Measurements from ENCODE around the gene AK9.
"Not testable (repeated sequence)": the region's sequence is repeated elsewhere in the genome, so short reads cannot be mapped to it uniquely, and the experiment has no call there.

AK9 gene

DNA sequence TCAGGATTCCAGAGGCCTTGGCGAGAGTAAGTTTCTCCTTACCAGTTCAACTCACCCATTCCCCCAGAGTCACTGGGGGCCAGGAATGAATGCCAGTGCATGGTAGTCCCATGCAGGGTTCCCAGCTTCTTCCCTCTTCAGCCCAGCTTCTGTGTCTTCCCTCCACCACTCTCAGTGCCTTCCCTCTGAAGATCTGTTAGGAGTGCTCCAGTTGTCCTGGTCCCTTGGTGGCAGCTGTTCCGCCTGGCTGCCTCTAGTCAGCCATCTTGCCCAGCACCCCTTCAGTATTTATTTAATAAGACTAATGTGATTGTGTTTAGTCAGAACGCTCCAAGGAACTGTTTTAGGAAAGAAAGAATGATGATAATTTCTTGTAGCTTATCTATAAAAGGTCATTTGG lies 23.2 kb upstream of the AK9 start:
- DNase-seq (ENCODE audit: low read depth) = no peak
- TF ChIP-seq, protein P1, sequence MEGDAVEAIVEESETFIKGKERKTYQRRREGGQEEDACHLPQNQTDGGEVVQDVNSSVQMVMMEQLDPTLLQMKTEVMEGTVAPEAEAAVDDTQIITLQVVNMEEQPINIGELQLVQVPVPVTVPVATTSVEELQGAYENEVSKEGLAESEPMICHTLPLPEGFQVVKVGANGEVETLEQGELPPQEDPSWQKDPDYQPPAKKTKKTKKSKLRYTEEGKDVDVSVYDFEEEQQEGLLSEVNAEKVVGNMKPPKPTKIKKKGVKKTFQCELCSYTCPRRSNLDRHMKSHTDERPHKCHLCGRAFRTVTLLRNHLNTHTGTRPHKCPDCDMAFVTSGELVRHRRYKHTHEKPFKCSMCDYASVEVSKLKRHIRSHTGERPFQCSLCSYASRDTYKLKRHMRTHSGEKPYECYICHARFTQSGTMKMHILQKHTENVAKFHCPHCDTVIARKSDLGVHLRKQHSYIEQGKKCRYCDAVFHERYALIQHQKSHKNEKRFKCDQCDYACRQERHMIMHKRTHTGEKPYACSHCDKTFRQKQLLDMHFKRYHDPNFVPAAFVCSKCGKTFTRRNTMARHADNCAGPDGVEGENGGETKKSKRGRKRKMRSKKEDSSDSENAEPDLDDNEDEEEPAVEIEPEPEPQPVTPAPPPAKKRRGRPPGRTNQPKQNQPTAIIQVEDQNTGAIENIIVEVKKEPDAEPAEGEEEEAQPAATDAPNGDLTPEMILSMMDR (IDR thresholded peaks at IDR 0.05; ENCODE audit: insufficient read depth, low read depth, low read length, missing control alignments) = no peak

DNA sequence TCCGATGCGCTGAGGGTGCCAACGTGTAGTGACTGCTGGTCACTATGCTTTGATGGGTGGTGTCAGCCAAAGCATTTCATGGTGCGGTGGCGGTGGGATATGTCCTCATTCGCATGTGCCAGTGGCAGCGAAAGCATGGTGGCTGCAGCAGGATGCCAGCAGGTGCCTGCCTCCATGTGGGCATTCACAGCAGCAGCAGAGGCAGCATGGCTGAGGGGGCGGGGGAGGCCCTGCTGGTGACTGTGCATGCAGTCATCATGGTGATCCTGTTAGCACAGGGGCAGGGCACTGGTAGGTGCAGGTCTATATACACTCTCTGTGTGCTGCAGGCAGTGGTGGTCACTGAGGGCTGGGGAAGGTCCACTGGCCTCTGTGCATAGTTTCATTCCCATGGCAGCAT lies 22.1 kb upstream of the AK9 start:
- TF ChIP-seq, protein P1 (IDR thresholded peaks at IDR 0.05; ENCODE audit: insufficient read depth, low read depth, low read length, missing control alignments) = no peak
- H3K4me3 ChIP-seq (ENCODE audit: low read depth, low read length) = no peak overlapping the region
- no peak for DNase-seq (ENCODE audit: low read depth)

More for the DNA sequence above, 23.2 kb upstream of the AK9 start:
- no peak overlapping the region for H3K4me3 ChIP-seq (ENCODE audit: low read depth, low read length)

DNA sequence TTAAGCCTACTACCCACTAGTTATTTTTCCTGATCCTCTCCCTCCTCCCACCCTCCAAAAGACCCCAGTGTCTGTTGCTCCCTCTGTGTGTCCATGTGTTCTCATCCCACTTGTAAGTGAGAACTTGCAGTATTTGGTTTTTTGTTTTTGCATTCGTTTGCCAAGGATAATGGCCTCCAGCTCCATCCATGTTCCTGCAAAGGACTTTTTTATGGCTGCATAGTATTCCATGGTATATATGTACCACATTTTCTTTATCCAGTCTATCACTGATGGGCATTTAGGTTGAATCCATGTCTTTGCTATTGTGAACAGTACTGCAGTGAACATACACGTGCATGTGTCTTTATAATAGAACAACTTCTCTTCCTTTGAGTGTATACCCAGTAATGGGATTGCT lies 17.1 kb upstream of the AK9 start:
- not testable (repeated sequence) for DNase-seq (ENCODE audit: low read depth); H3K4me3 ChIP-seq (ENCODE audit: low read depth, low read length)

DNA sequence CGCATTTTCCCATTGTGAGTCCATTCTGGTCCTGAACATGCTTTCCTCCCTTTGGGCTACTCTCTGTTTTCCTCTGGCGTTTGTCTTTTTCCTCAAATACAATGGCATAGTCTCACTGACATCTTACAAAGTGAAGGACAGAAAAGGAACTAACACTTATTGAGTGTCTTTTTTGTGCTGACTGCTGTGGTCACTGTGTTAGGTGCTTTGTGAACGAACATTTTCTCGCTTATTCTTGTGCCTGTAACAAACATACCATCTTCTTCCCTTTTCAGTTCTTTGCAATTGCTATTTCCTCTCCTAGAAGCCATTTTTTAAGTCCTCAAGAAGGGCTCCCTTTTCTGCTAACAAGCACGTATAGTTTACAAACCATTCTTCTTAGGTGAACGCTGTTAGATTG lies 15.5 kb upstream of the AK9 start:
- TF ChIP-seq, protein P1 (IDR thresholded peaks at IDR 0.05; ENCODE audit: insufficient read depth, low read depth, low read length, missing control alignments) = no peak
- no peak for DNase-seq (ENCODE audit: low read depth)
- H3K4me3 ChIP-seq (ENCODE audit: low read depth, low read length) = no peak overlapping the region

DNA sequence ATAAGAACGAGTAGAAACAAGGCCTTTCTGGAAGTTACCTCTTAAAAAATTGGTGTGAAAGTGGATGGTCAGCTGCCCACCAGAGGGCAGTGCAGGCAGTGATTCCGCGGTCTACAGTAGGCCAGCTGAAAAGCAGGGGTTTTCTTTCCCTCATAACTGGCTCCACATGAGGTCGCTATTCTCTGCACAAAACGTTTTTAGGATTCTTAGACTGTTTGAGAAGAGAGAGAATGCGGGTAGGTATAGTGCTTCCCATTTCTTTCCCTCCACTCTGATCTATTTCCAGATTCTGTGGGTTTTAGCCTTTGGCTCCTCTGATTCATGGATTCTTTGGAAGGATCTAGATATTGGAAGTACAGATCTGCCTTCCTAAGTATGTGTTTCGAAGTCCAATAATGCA lies 14.3 kb upstream of the AK9 start:
- peak; percentile 90 for DNase-seq (ENCODE audit: low read depth)
- H3K4me3 ChIP-seq (ENCODE audit: low read depth, low read length) = no peak overlapping the region
- TF ChIP-seq, protein P1 (IDR thresholded peaks at IDR 0.05; ENCODE audit: insufficient read depth, low read depth, low read length, missing control alignments) = peak; percentile 91

DNA sequence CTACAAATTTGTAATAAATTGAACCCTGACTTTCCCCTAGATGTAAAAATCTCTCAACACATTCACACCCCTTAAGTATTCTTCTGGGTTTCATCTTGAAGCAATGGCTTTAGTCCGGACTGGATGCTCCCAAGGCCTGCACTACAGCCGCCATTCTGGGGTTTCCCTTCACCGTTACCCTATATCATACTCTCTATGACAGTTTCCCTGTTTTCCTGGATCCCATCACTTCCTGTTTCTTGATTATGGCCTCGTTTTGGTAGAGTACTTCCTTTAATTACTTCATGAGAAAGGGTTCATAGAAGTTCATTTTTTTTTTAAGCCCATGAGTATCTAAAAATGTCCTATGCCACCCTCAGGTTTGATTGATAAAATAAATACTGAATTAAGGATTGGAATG lies 11.8 kb upstream of the AK9 start:
- H3K4me3 ChIP-seq (ENCODE audit: low read depth, low read length) = no peak overlapping the region
- TF ChIP-seq, protein P1 (IDR thresholded peaks at IDR 0.05; ENCODE audit: insufficient read depth, low read depth, low read length, missing control alignments) = no peak
- no peak for DNase-seq (ENCODE audit: low read depth)

DNA sequence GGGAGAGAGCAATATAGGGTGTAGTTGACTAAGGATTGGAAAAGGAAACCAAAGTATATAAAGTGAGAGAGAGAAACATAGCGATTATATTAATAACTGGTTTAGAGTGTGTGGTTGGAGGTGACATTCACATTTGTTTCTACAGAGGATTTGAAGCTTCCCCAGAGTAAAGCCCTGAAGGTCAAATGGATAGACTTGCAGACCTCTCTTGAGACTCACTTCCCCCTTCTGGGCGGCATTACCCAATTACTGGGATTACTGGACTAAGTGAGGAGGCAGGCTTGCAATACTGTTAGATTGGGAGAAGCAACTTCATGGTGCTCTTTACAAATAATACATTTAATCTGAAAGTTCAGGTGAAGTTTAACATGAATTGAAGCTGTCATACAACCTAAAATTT lies 10.8 kb upstream of the AK9 start:
- TF ChIP-seq, protein P1 (IDR thresholded peaks at IDR 0.05; ENCODE audit: insufficient read depth, low read depth, low read length, missing control alignments) = no peak
- no peak overlapping the region for H3K4me3 ChIP-seq (ENCODE audit: low read depth, low read length)
- no peak for DNase-seq (ENCODE audit: low read depth)

All from GM12865 (cell line).